Left ventricle myocardium inferior (tissue), 1 donor: ENCODE data around the gene CDH8. TPM values are rescaled to one million over a fixed set of nuclear protein-coding genes. Genes with fewer than 3 reads are reported as not detected.

Experiments used
- DNase-seq: peaks from one replicate; pipeline ENCODE4 v3.0.0-alpha.2; 2020
- H3K27ac ChIP-seq: fragments of 200-600 bp; replicated peaks from 2 replicates; pipeline ENCODE4 v1.8.0; 2021
- H3K27me3 ChIP-seq: fragments of 200-600 bp; 2 replicates; pipeline ENCODE4 v1.8.0; 2021; ENCODE audit warnings: low read depth
- H3K36me3 ChIP-seq: fragments of 200-600 bp; 2 replicates; pipeline ENCODE4 v1.8.0; 2021
- H3K4me1 ChIP-seq: fragments of 200-600 bp; 2 replicates; pipeline ENCODE4 v1.8.0; 2021
- H3K4me3 ChIP-seq: fragments of 200-600 bp; 2 replicates; pipeline ENCODE4 v1.8.0; 2021; ENCODE audit warnings: mild to moderate bottlenecking, moderate library complexity
- H3K9me3 ChIP-seq: fragments of 200-600 bp; replicated peaks from 2 replicates; pipeline ENCODE4 v1.8.0; 2021
- CTCF ChIP-seq: fragments of 200-600 bp; IDR thresholded peaks from 2 replicates; pipeline ENCODE4 v1.8.0; 2021; ENCODE audit warnings: antibody characterized with exemption, mild to moderate bottlenecking, borderline replicate concordance
- intact Hi-C: fragments of 100-400 bp; cut with micrococcal nuclease; formaldehyde crosslinking; loops from one replicate; pipeline ENCODE4 v1.11.0; 2022
- total RNA-seq: library from RNA; stranded (reverse); fragmentation: NEBNext Ultra II Directional; extraction: Animal tissue kit (Norgen Biotek cat#: 25700); gene quantifications from one replicate; pipeline ENCODE4 v1.2.1, GENCODE V29; 2021
- donor health status: DM: no; HTN: yes; CAD: no; lungs with severe emphysema.

CDH8 gene
- total RNA-seq, 1 donor from 2014 or later: 0.14 TPM

- intact Hi-C loops: no loop called here
- no peak for TF ChIP-seq CTCF
- DNase-seq: no peak
- H3K27me3 ChIP-seq: no peaks in the 10 kb centered on the region
- H3K27ac ChIP-seq: no peak overlapping the region
- H3K36me3 ChIP-seq: no peaks in the 10 kb centered on the region
- H3K4me3 ChIP-seq: no peak overlapping the region
- no peaks in the 10 kb centered on the region for H3K4me1 ChIP-seq
- no peaks in the 10 kb centered on the region for H3K9me3 ChIP-seq
Observed at GRCh38 chr16:61681124-61681523, 355.1 kb downstream of the CDH8 start.

GRCh38 chr16:61678182-61678581, 358.1 kb downstream of the CDH8 start:
- no peaks in the 10 kb centered on the region for H3K4me1 ChIP-seq
- H3K27me3 ChIP-seq: no peaks in the 10 kb centered on the region
- DNase-seq: no peak
- H3K4me3 ChIP-seq: no peak overlapping the region
- no peak for TF ChIP-seq CTCF
- H3K9me3 ChIP-seq: peaks cover 14% of the 10 kb centered on the region
- H3K27ac ChIP-seq: no peak overlapping the region
- intact Hi-C loops: no loop called here
- H3K36me3 ChIP-seq: no peaks in the 10 kb centered on the region

GRCh38 chr16:61677776-61678175, 358.5 kb downstream of the CDH8 start:
- TF ChIP-seq CTCF: no peak
- intact Hi-C loops: no loop called here
- Histone ChIP-seq H3K4me1 (no peaks in the 10 kb centered on the region), H3K4me3 (no peak overlapping the region), H3K27ac (no peak overlapping the region), H3K27me3 (no peaks in the 10 kb centered on the region), H3K9me3 (peaks cover 14% of the 10 kb centered on the region), H3K36me3 (no peaks in the 10 kb centered on the region)
- no peak for DNase-seq

GRCh38 chr16:61676740-61677139, 359.5 kb downstream of the CDH8 start:
- intact Hi-C loops: no loop called here
- no peaks in the 10 kb centered on the region for H3K27me3 ChIP-seq
- no peak for DNase-seq

GRCh38 chr16:61671161-61671560, 365.1 kb downstream of the CDH8 start:
- no peak for DNase-seq
- Histone ChIP-seq H3K9me3 (peaks cover 14% of the 10 kb centered on the region), H3K27ac (no peak overlapping the region), H3K27me3 (no peaks in the 10 kb centered on the region), H3K4me1 (no peaks in the 10 kb centered on the region), H3K36me3 (no peaks in the 10 kb centered on the region), H3K4me3 (no peak overlapping the region)
- no peak for TF ChIP-seq CTCF
- intact Hi-C loops: no loop called here

More at GRCh38 chr16:61676740-61677139, 359.5 kb downstream of the CDH8 start:
- H3K27ac ChIP-seq: no peak overlapping the region
- no peak for TF ChIP-seq CTCF
- no peaks in the 10 kb centered on the region for H3K36me3 ChIP-seq
- peaks cover 14% of the 10 kb centered on the region for H3K9me3 ChIP-seq
- no peak overlapping the region for H3K4me3 ChIP-seq
- no peaks in the 10 kb centered on the region for H3K4me1 ChIP-seq

GRCh38 chr16:61665512-61665911, 370.7 kb downstream of the CDH8 start:
- TF ChIP-seq CTCF: no peak
- peaks cover 6% of the 10 kb centered on the region for H3K9me3 ChIP-seq
- intact Hi-C loops: no loop called here
- H3K36me3 ChIP-seq: no peaks in the 10 kb centered on the region
- DNase-seq: no peak
- no peak overlapping the region for H3K4me3 ChIP-seq
- H3K4me1 ChIP-seq: no peaks in the 10 kb centered on the region
- H3K27me3 ChIP-seq: no peaks in the 10 kb centered on the region
- no peak overlapping the region for H3K27ac ChIP-seq
